KMS-11 (cell line): ENCODE measurements around the gene CDHR1.
A peak's percentile ranks its signal among the peaks of the same experiment; 100 is the strongest.

Source experiments
- H2AFZ ChIP-seq: fragments of 200-600 bp; sonication (generic); 2 replicates; pipeline ENCODE4 v1.6.1; 2016; ENCODE audit warnings: antibody characterized with exemption, mixed run types, low read depth
- H3K27ac ChIP-seq: fragments of 200-600 bp; sonication (generic); 2 replicates; pipeline ENCODE4 v1.6.1; 2016; ENCODE audit warnings: mild to moderate bottlenecking, mixed run types
- H3K27me3 ChIP-seq: fragments of 200-600 bp; sonication (generic); 2 replicates; pipeline ENCODE4 v1.6.1; 2017; ENCODE audit warnings: mild to moderate bottlenecking, low read depth, mixed run types, moderate library complexity; ENCODE audit not compliant: insufficient read depth
- H3K36me3 ChIP-seq: fragments of 200-600 bp; sonication (generic); 2 replicates; pipeline ENCODE4 v1.6.1; 2017; ENCODE audit warnings: mild to moderate bottlenecking, mixed run types; ENCODE audit not compliant: insufficient read depth
- H3K4me1 ChIP-seq: fragments of 200-600 bp; sonication (generic); 2 replicates; pipeline ENCODE4 v1.6.1; 2016; ENCODE audit warnings: mild to moderate bottlenecking, low read depth, mixed run types; ENCODE audit not compliant: poor library complexity, severe bottlenecking
- H3K4me2 ChIP-seq: fragments of 200-600 bp; sonication (generic); 2 replicates; pipeline ENCODE4 v1.7.0; 2016; ENCODE audit warnings: mild to moderate bottlenecking, mixed run types
- H3K4me3 ChIP-seq: fragments of 200-600 bp; sonication (generic); IDR thresholded peaks from 2 replicates; pipeline ENCODE4 v1.6.1; 2017; ENCODE audit warnings: low read depth, low read length, mixed read lengths; ENCODE audit not compliant: insufficient read depth
- H3K79me2 ChIP-seq: fragments of 200-600 bp; sonication (generic); 2 replicates; pipeline ENCODE4 v1.6.1; 2016; ENCODE audit warnings: low read depth, mixed run types; ENCODE audit not compliant: insufficient read depth
- H3K9ac ChIP-seq: fragments of 200-600 bp; sonication (generic); 2 replicates; pipeline ENCODE4 v1.6.1; 2016; ENCODE audit warnings: mild to moderate bottlenecking, mixed run types
- H4K20me1 ChIP-seq: fragments of 200-600 bp; sonication (generic); 2 replicates; pipeline ENCODE4 v1.6.1; 2016; ENCODE audit warnings: mild to moderate bottlenecking, mixed run types; ENCODE audit not compliant: insufficient read depth
- CTCF ChIP-seq: fragments of 200-600 bp; sonication (generic); conservative IDR thresholded peaks from 2 replicates; pipeline ENCODE4 v1.6.1; 2017; ENCODE audit warnings: low read depth, mild to moderate bottlenecking, antibody characterized with exemption, low read length, moderate library complexity, mixed read lengths

CDHR1 gene

DNA sequence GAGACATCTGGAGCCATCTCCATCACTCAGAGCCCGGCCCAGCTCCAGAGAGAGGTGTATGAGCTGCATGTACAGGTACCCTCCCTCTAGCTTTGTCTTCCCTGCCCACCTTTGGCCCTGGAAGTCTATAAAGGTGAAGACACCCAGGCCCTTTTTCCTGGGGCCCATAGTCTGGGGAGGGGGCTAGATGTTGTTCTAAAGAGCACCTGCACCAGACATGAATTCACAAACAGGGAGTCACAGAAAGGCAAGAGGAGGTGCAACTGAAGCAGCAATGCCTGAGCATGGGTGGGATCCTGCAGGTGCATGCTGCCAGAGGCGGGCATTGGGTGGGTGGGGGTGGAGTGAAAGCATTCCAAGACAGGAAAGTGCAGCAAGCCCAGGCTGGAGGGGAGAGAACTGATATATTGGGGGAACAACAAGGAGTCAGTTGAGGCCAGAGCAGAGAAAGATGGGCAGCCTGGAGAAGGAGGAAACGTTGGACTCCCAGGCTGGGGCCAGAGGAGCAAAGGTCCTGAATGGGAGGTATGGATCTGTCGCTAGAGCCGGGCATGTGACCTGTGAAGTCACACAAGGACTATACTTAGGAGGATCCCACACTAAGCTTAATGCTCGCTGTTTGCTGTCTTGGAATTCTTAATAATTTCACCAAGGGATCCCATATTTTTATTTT lies 11.7 kb downstream of the CDHR1 start:
- Histone ChIP-seq H3K27me3 (no peaks in the 10 kb centered on the region), H3K4me2 (no peak overlapping the region), H3K36me3 (no peaks in the 10 kb centered on the region), H3K4me3 (no peak overlapping the region), H3K9ac (no peak overlapping the region), H3K79me2 (no peaks in the 10 kb centered on the region), H2AFZ (no peak overlapping the region), H3K27ac (no peak overlapping the region), H3K4me1 (no peaks in the 10 kb centered on the region), H4K20me1 (no peaks in the 10 kb centered on the region)
- TF ChIP-seq CTCF = 0 out of 2 replicates have a peak, but pooled peaks have one; percentile 11

- H2AFZ ChIP-seq = no peak overlapping the region
- no peak overlapping the region for H3K27ac ChIP-seq
- H3K79me2 ChIP-seq = no peaks in the 10 kb centered on the region
- H3K27me3 ChIP-seq = no peaks in the 10 kb centered on the region
- H3K36me3 ChIP-seq = no peaks in the 10 kb centered on the region
- H3K4me2 ChIP-seq = no peak overlapping the region
- no peak for TF ChIP-seq CTCF
- H4K20me1 ChIP-seq = no peaks in the 10 kb centered on the region
- H3K4me3 ChIP-seq = no peak overlapping the region
- no peaks in the 10 kb centered on the region for H3K4me1 ChIP-seq
- H3K9ac ChIP-seq = no peak overlapping the region
These were observed 13.7 kb downstream of the CDHR1 start for GRCh38 chr10:84208023-84208422.

DNA sequence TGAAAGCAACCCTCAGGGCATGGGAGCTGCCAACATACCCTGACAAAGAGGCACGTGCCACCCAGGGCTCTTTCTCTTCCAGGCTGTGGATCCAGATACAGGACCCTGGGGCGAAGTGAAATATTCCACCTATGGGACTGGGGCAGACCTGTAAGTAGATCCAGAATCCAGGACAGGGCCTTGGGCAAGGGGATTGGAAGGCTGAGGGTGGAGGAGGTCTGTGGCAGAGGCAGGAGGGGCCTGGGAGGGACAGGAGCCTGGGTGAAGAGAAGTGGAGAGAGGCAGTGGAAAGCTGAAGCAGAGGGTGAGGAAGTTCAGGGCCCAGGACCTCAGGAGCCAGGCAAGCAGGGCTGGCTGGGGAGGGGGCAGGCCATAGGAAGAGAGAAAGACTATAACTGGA lies 17.2 kb downstream of the CDHR1 start:
- no peaks in the 10 kb centered on the region for H3K79me2 ChIP-seq
- H4K20me1 ChIP-seq = no peaks in the 10 kb centered on the region
- H3K36me3 ChIP-seq = no peaks in the 10 kb centered on the region
- H3K4me2 ChIP-seq = no peak overlapping the region
- H3K27me3 ChIP-seq = no peaks in the 10 kb centered on the region
- TF ChIP-seq CTCF = no peak
- no peak overlapping the region for H2AFZ ChIP-seq
- no peak overlapping the region for H3K9ac ChIP-seq
- no peak overlapping the region for H3K4me3 ChIP-seq
- H3K27ac ChIP-seq = no peak overlapping the region
- no peaks in the 10 kb centered on the region for H3K4me1 ChIP-seq

DNA sequence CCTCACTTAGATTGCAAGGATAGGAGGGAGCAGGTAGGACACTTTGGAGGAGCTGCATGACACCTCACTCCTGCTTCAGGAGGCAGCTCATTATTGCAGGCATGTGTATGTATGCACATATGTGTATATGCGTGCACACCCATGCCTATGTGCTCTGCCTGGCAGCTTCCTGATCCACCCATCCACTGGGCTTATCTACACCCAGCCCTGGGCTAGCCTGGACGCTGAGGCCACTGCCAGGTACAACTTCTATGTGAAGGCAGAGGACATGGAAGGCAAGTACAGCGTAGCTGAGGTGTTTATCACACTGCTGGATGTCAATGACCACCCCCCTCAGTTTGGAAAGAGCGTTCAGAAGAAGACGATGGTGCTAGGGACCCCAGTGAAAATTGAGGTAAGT lies 17.7 kb downstream of the CDHR1 start:
- H3K79me2 ChIP-seq = no peaks in the 10 kb centered on the region
- no peaks in the 10 kb centered on the region for H4K20me1 ChIP-seq
- no peaks in the 10 kb centered on the region for H3K27me3 ChIP-seq
- no peak for TF ChIP-seq CTCF
- H3K4me3 ChIP-seq = no peak overlapping the region
- no peak overlapping the region for H3K9ac ChIP-seq
- H3K4me2 ChIP-seq = no peak overlapping the region
- no peaks in the 10 kb centered on the region for H3K36me3 ChIP-seq
- H3K4me1 ChIP-seq = no peaks in the 10 kb centered on the region
- H2AFZ ChIP-seq = no peak overlapping the region
- H3K27ac ChIP-seq = no peak overlapping the region
